Esophagus (tissue), 2 donors: Measurements from ENCODE around the gene FBRSL1. TPM values are rescaled to one million over a fixed set of nuclear protein-coding genes. Genes with fewer than 3 reads are reported as not detected.

Experiments
- polyA plus RNA-seq, 2 donors: library from polyadenylated mRNA; stranded (reverse); fragments of 200-250 nt; gene quantifications; one replicate each; pipeline ENCODE4 v1.2.3, GENCODE V29; 2013
- donor health status: healthy with polysubstance abuse.
- donor health status: Bipolar disorder and iron deficiency.

The FBRSL1 gene
- polyA plus RNA-seq, 2 donors: 15.6 to 17.9 TPM

Other genes with a start within 250 kb of the FBRSL1 start
- gene GALNT9, start 160.6 kb upstream of the FBRSL1 start, polyA plus RNA-seq: not detected
- under 1 TPM in 1 of 2 donors, not detected in 1; 0.22 TPM for gene LRCOL1, start 120.4 kb downstream of the FBRSL1 start, polyA plus RNA-seq
- gene P2RX2, start 128.6 kb downstream of the FBRSL1 start, polyA plus RNA-seq: 1 to 10 TPM; 1.4 to 2.2 TPM
- gene POLE, start 197.2 kb downstream of the FBRSL1 start, polyA plus RNA-seq: 10 to 100 TPM; 16.7 to 41.2 TPM
- gene PXMP2, start 197.4 kb downstream of the FBRSL1 start, polyA plus RNA-seq: 10 to 100 TPM in 1 of 2 donors, 1 to 10 TPM in 1; 5.1 to 15.7 TPM
- gene PGAM5, start 220.7 kb downstream of the FBRSL1 start, polyA plus RNA-seq: 10 to 100 TPM; 19.1 to 20.5 TPM